ENCODE results near the gene MLLT3.

GRCh38 chr9:20662156-20662555, 39.9 kb upstream of the MLLT3 start:
- TF ChIP-seq, protein P1, sequence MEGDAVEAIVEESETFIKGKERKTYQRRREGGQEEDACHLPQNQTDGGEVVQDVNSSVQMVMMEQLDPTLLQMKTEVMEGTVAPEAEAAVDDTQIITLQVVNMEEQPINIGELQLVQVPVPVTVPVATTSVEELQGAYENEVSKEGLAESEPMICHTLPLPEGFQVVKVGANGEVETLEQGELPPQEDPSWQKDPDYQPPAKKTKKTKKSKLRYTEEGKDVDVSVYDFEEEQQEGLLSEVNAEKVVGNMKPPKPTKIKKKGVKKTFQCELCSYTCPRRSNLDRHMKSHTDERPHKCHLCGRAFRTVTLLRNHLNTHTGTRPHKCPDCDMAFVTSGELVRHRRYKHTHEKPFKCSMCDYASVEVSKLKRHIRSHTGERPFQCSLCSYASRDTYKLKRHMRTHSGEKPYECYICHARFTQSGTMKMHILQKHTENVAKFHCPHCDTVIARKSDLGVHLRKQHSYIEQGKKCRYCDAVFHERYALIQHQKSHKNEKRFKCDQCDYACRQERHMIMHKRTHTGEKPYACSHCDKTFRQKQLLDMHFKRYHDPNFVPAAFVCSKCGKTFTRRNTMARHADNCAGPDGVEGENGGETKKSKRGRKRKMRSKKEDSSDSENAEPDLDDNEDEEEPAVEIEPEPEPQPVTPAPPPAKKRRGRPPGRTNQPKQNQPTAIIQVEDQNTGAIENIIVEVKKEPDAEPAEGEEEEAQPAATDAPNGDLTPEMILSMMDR (IDR thresholded peaks at IDR 0.05; ENCODE audit: insufficient read depth, low read depth, low read length): no peak
- TF ChIP-seq EZH2 (IDR thresholded peaks at IDR 0.05; ENCODE audit: insufficient read depth, low read length): no peak
